ENCODE data around the gene LATS1. TPM values are rescaled to one million over a fixed set of nuclear protein-coding genes. Genes with fewer than 3 reads are reported as not detected.

The LATS1 gene
- polyA plus RNA-seq, 1 donor from 2014 or later, result 12.8 TPM

- H3K9me3 ChIP-seq (ENCODE audit: low read length), result no peaks in the 10 kb centered on the region
These were observed 38.3 kb upstream of the LATS1 start for GRCh38 chr6:149756261-149756636.

More at GRCh38 chr6:149756261-149756636, 38.3 kb upstream of the LATS1 start:
- Histone ChIP-seq H3F3A (ENCODE audit: insufficient read depth, low read length, poor library complexity, severe bottlenecking) (no peaks in the 10 kb centered on the region), H3K36me3 (ENCODE audit: insufficient read depth, low read length) (no peaks in the 10 kb centered on the region), H3K79me2 (replicated peaks; ENCODE audit: insufficient read depth, low read length) (peaks cover 51% of the 10 kb centered on the region), H3K27me3 (ENCODE audit: insufficient read depth, low read depth, low read length) (no peaks in the 10 kb centered on the region), H3K9ac (ENCODE audit: low read length) (no peak overlapping the region), H3K27ac (ENCODE audit: low read length) (no peak overlapping the region), H3K4me2 (ENCODE audit: low read length) (no peak overlapping the region), H2AFZ (ENCODE audit: low read depth, low read length) (no peak overlapping the region), H3K9me2 (ENCODE audit: insufficient read depth, low read length) (no peaks in the 10 kb centered on the region), H4K20me1 (ENCODE audit: insufficient read depth) (no peaks in the 10 kb centered on the region), H3K4me3 (ENCODE audit: low read length) (no peak overlapping the region)
- no peak for TF ChIP-seq MXI1 (conservative IDR thresholded peaks at IDR 0.05; ENCODE audit: poor library complexity, severe bottlenecking)
- no peak for TF ChIP-seq CTCF (IDR thresholded peaks at IDR 0.05; ENCODE audit: poor library complexity, severe bottlenecking)
- no peak for TF ChIP-seq EZH2 (IDR thresholded peaks at IDR 0.05; ENCODE audit: borderline replicate concordance, insufficient read depth, low read length, poor library complexity, severe bottlenecking)
- no peak for TF ChIP-seq EP300 (conservative IDR thresholded peaks at IDR 0.05; ENCODE audit: poor library complexity, severe bottlenecking)
- no peak for TF ChIP-seq RAD21 (conservative IDR thresholded peaks at IDR 0.05)
- TF ChIP-seq SMC3 (conservative IDR thresholded peaks at IDR 0.05; ENCODE audit: poor library complexity), result no peak
- TF ChIP-seq POLR2AphosphoS5 (IDR thresholded peaks at IDR 0.05), result no peak
- TF ChIP-seq TAF1 (IDR thresholded peaks at IDR 0.05; ENCODE audit: low read depth), result no peak
- TF ChIP-seq REST (IDR thresholded peaks at IDR 0.05; ENCODE audit: borderline replicate concordance), result no peak

Data from neural cell (in vitro differentiated cells).